ENCODE measurements around the gene AACS.
"Not testable (repeated sequence)": the region's sequence is repeated elsewhere in the genome, so short reads cannot be mapped to it uniquely, and the experiment has no call there.

Gene AACS

GRCh38 chr12:125128439-125129178, 63.4 kb downstream of the AACS start:
- no peak for ATAC-seq

- ATAC-seq = no peak
Observed at GRCh38 chr12:125129179-125129571, 63.9 kb downstream of the AACS start.

GRCh38 chr12:125129591-125130255, 64.5 kb downstream of the AACS start:
- ATAC-seq = no peak

- ATAC-seq = no peak
Observed at GRCh38 chr12:125131958-125132357, 66.7 kb downstream of the AACS start.

GRCh38 chr12:125132698-125133400, 67.6 kb downstream of the AACS start:
- no peak for ATAC-seq

GRCh38 chr12:125133616-125134015, 68.4 kb downstream of the AACS start:
- ATAC-seq = no peak

- no peak for ATAC-seq
Observed at GRCh38 chr12:125134576-125134975, 69.3 kb downstream of the AACS start.

GRCh38 chr12:125135906-125136305, 70.7 kb downstream of the AACS start:
- ATAC-seq = no peak

- ATAC-seq = no peak
Observed at GRCh38 chr12:125136702-125137101, 71.5 kb downstream of the AACS start.

GRCh38 chr12:125137766-125138344, 72.6 kb downstream of the AACS start:
- no peak for ATAC-seq

- no peak for ATAC-seq
Observed at GRCh38 chr12:125140279-125141209, 75.3 kb downstream of the AACS start.

- ATAC-seq = not testable (repeated sequence)
Observed at GRCh38 chr12:125141210-125141573, 76.0 kb downstream of the AACS start.

- no peak for ATAC-seq
Observed at GRCh38 chr12:125142601-125143000, 77.4 kb downstream of the AACS start.

GRCh38 chr12:125143491-125143890, 78.3 kb downstream of the AACS start:
- ATAC-seq = no peak

- ATAC-seq = no peak
Observed at GRCh38 chr12:125145196-125145595, 80.0 kb downstream of the AACS start.

- no peak for ATAC-seq
Observed at GRCh38 chr12:125148316-125148715, 83.1 kb downstream of the AACS start.

- ATAC-seq = peak in 1 of 2 donors; percentile 38
Observed at GRCh38 chr12:125149160-125150108, 84.2 kb downstream of the AACS start.

- ATAC-seq = no peak
Observed at GRCh38 chr12:125151284-125151683, 86.0 kb downstream of the AACS start.

- no peak for ATAC-seq
Observed at GRCh38 chr12:125152463-125152862, 87.2 kb downstream of the AACS start.

GRCh38 chr12:125155366-125155765, 90.1 kb downstream of the AACS start:
- no peak for ATAC-seq

- no peak for ATAC-seq
Observed at GRCh38 chr12:125157177-125157576, 91.9 kb downstream of the AACS start.

Measured in activated CD4-positive, CD25-positive, alpha-beta regulatory T cell treated with anti-CD3 and anti-CD28 coated beads, Interleukin-2, amount 50 U/mL, for 24 hours (primary cell).